Trophoblast cell (in vitro differentiated cells and primary cell): ENCODE data around the gene KRTAP5-2.
"Not testable (repeated sequence)": the region's sequence is repeated elsewhere in the genome, so short reads cannot be mapped to it uniquely, and the experiment has no call there.

Source experiments
- DNase-seq, 2 donors: peaks; one replicate each; pipeline ENCODE4 v3.0.0-alpha.2; 2016
- H2AFZ ChIP-seq: 2 replicates; pipeline ENCODE4 v1.6.1; 2013; ENCODE audit warnings: low read length, moderate library complexity, mild to moderate bottlenecking; ENCODE audit not compliant: insufficient read depth, poor library complexity
- H2AK5ac ChIP-seq: 2 replicates; pipeline ENCODE4 v1.6.1; 2013; ENCODE audit warnings: mild to moderate bottlenecking, low read length
- H2BK120ac ChIP-seq: 2 replicates; pipeline ENCODE4 v1.6.1; 2013; ENCODE audit warnings: low read length, mild to moderate bottlenecking, moderate library complexity; ENCODE audit not compliant: insufficient read depth, poor library complexity
- H2BK12ac ChIP-seq: 2 replicates; pipeline ENCODE4 v1.6.1; 2013; ENCODE audit warnings: mild to moderate bottlenecking, low read length, moderate library complexity
- H2BK5ac ChIP-seq: 2 replicates; pipeline ENCODE4 v1.6.1; 2013; ENCODE audit warnings: low read length, low read depth, moderate library complexity, mild to moderate bottlenecking; ENCODE audit not compliant: poor library complexity
- H3K14ac ChIP-seq: 2 replicates; pipeline ENCODE4 v1.6.1; 2013; ENCODE audit warnings: mild to moderate bottlenecking, low read length
- H3K18ac ChIP-seq: 2 replicates; pipeline ENCODE4 v1.6.1; 2013; ENCODE audit warnings: mild to moderate bottlenecking, low read length
- H3K23ac ChIP-seq: 2 replicates; pipeline ENCODE4 v1.6.1; 2013; ENCODE audit warnings: low read length
- H3K27ac ChIP-seq: 2 replicates; pipeline ENCODE4 v1.5.1; 2013; ENCODE audit warnings: low read depth, mild to moderate bottlenecking, inconsistent platforms, low read length, moderate library complexity
- H3K27me3 ChIP-seq: 2 replicates; pipeline ENCODE4 v1.6.1; 2013; ENCODE audit warnings: inconsistent platforms, mild to moderate bottlenecking, low read length, moderate library complexity; ENCODE audit not compliant: insufficient read depth
- H3K36me3 ChIP-seq, 2 experiments: 1 replicate in 1 of 2; 2 replicates in 1 of 2; pipeline ENCODE4 v1.6.1; 2013; ENCODE audit warnings: low read length in 2 of 2, mild to moderate bottlenecking in 2 of 2, moderate library complexity in 1 of 2; ENCODE audit not compliant: insufficient read depth in 2 of 2, control insufficient read depth in 1 of 2
- H3K4ac ChIP-seq: 2 replicates; pipeline ENCODE4 v1.6.1; 2013; ENCODE audit warnings: low read depth, mild to moderate bottlenecking, low read length, moderate library complexity
- H3K4me1 ChIP-seq, 2 experiments: 1 replicate in 1 of 2; 2 replicates in 1 of 2; pipeline ENCODE4 v1.6.1; 2013; ENCODE audit warnings: low read length in 2 of 2, mild to moderate bottlenecking in 2 of 2, moderate library complexity in 1 of 2; ENCODE audit not compliant: insufficient read depth in 2 of 2, control insufficient read depth in 1 of 2
- H3K4me2 ChIP-seq: 2 replicates; pipeline ENCODE4 v1.6.1; 2013; ENCODE audit warnings: inconsistent platforms, mild to moderate bottlenecking, low read length, moderate library complexity
- H3K4me3 ChIP-seq: 2 replicates; pipeline ENCODE4 v1.5.1; 2013; ENCODE audit warnings: mild to moderate bottlenecking, low read depth, low read length, inconsistent platforms
- H3K79me1 ChIP-seq: one replicate; pipeline ENCODE4 v1.6.1; 2013; ENCODE audit warnings: low read length
- H3K79me2 ChIP-seq: 2 replicates; pipeline ENCODE4 v1.6.1; 2013; ENCODE audit warnings: low read length, mild to moderate bottlenecking; ENCODE audit not compliant: control insufficient read depth, insufficient read depth, poor library complexity
- H3K9ac ChIP-seq: 2 replicates; pipeline ENCODE4 v1.6.1; 2013; ENCODE audit warnings: mild to moderate bottlenecking, low read length
- H3K9me3 ChIP-seq: 2 replicates; pipeline ENCODE4 v1.6.1; 2013; ENCODE audit warnings: low read depth, mild to moderate bottlenecking, control low read depth, inconsistent platforms, low read length; ENCODE audit not compliant: insufficient read depth
- H4K12ac ChIP-seq: 2 replicates; pipeline ENCODE4 v1.6.1; 2013; ENCODE audit warnings: low read depth, mild to moderate bottlenecking, low read length, moderate library complexity
- H4K8ac ChIP-seq: 2 replicates; pipeline ENCODE4 v1.6.1; 2013; ENCODE audit warnings: low read depth, mild to moderate bottlenecking, low read length, moderate library complexity
- H4K91ac ChIP-seq: one replicate; pipeline ENCODE4 v1.6.1; 2013; ENCODE audit warnings: low read depth, mild to moderate bottlenecking, low read length, moderate library complexity
- WGBS: extraction: QIAGEN DNeasy Blood & Tissue Kit; methylation state at CpG from one replicate; pipeline ENCODE4 v1.1.7; 2013; ENCODE audit warnings: missing lambda C conversion rate; ENCODE audit not compliant: insufficient read length, insufficient coverage; ENCODE audit errors: extremely low coverage; 5-methylcytosine and 5-hydroxymethylcytosine counted together

The KRTAP5-2 gene

GRCh38 chr11:1605923-1606322 lies 7.8 kb upstream of the KRTAP5-2 start:
- not testable (repeated sequence) for H3K79me2 ChIP-seq, H2AK5ac ChIP-seq, DNase-seq

DNA sequence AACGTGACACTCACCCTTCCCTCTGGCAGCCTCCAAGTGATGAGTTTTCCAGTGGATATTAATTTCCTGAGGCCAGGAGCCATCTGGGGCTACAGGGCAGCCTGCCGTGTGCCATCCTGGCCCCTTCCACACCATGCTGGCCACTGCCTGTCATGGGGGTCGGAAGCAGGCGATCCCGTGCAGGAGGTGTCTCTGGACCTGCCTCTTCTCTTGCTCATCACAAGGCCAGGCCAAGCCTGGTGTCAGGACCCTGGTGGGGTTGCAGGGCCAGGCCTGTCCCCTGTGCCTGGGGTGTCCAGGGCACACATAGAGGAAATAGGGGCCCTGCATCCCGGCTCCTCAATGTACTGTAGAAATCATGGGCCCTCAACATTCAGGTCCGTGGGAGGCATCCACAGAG lies 6.6 kb upstream of the KRTAP5-2 start:
- Histone ChIP-seq H3K9ac (no peak overlapping the region), H3K27ac (no peak overlapping the region), H2BK12ac (no peak overlapping the region), H3K4me1 (no peaks in the 10 kb centered on the region), H3K4ac (no peak overlapping the region), H2BK5ac (no peak overlapping the region), H3K14ac (no peak overlapping the region), H3K23ac (no peak overlapping the region), H3K18ac (no peak overlapping the region), H3K79me2 (no peaks in the 10 kb centered on the region), H4K91ac (no peak overlapping the region), H4K12ac (no peak overlapping the region), H3K36me3 (no peaks in the 10 kb centered on the region), H3K4me2 (no peak overlapping the region), H2BK120ac (no peak overlapping the region), H3K4me3 (no peak overlapping the region), H3K79me1 (no peaks in the 10 kb centered on the region), H4K8ac (no peak overlapping the region), H3K27me3 (no peaks in the 10 kb centered on the region), H3K9me3 (no peaks in the 10 kb centered on the region), H2AFZ (no peak overlapping the region), H2AK5ac (no peak overlapping the region)
- no peak for DNase-seq
- no CpG with 5 or more reads among the region's 7 CpGs for WGBS

More at GRCh38 chr11:1605923-1606322, 7.8 kb upstream of the KRTAP5-2 start:
- H3K4me2 ChIP-seq, H3K9me3 ChIP-seq, H2BK120ac ChIP-seq, H2BK12ac ChIP-seq, H3K4me1 ChIP-seq, H4K8ac ChIP-seq, H3K23ac ChIP-seq, H3K18ac ChIP-seq, H2AFZ ChIP-seq, H4K91ac ChIP-seq, H3K4ac ChIP-seq, H3K27me3 ChIP-seq, H3K36me3 ChIP-seq, H2BK5ac ChIP-seq, H3K9ac ChIP-seq, H3K27ac ChIP-seq, H3K79me1 ChIP-seq, H3K14ac ChIP-seq, H4K12ac ChIP-seq, H3K4me3 ChIP-seq: not testable (repeated sequence)
- no CpG with 5 or more reads among the region's 13 CpGs for WGBS

DNA sequence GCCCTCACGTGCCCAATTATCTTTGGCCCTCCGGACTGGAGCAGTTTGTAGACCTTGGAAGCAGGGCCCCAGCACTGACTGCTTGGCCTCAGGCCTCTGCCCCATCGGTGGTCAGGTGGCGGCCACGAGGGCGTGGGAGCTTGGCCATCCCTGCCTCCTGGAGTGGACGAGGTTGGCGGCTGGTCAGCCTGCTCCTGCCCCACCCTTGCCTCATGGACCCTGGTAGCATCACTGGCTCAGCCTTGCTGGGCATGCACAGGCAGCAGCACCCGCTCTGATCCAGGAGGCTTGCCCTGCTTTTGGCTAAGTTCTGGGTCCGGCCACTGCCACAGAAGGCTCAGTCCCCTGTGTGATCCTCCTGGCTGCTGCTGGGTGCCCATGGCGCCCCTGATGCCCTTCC lies 6.1 kb upstream of the KRTAP5-2 start:
- H3K79me2 ChIP-seq, result no peaks in the 10 kb centered on the region
- DNase-seq, result no peak
- no peaks in the 10 kb centered on the region for H3K9me3 ChIP-seq
- no peak overlapping the region for H3K14ac ChIP-seq
- H3K27me3 ChIP-seq, result no peaks in the 10 kb centered on the region
- H3K27ac ChIP-seq, result no peak overlapping the region
- H3K18ac ChIP-seq, result no peak overlapping the region
- H3K9ac ChIP-seq, result no peak overlapping the region
- no peak overlapping the region for H3K23ac ChIP-seq
- no peak overlapping the region for H2AFZ ChIP-seq
- H2BK120ac ChIP-seq, result no peak overlapping the region
- H4K91ac ChIP-seq, result no peak overlapping the region
- H4K8ac ChIP-seq, result no peak overlapping the region
- H3K79me1 ChIP-seq, result no peaks in the 10 kb centered on the region
- H2BK5ac ChIP-seq, result no peak overlapping the region
- no peak overlapping the region for H3K4me2 ChIP-seq
- no peak overlapping the region for H2BK12ac ChIP-seq
- no peak overlapping the region for H4K12ac ChIP-seq
- no peak overlapping the region for H2AK5ac ChIP-seq
- no peaks in the 10 kb centered on the region for H3K4me1 ChIP-seq
- no peak overlapping the region for H3K4ac ChIP-seq
- no peak overlapping the region for H3K4me3 ChIP-seq
- no peaks in the 10 kb centered on the region for H3K36me3 ChIP-seq
- WGBS, result no CpG with 5 or more reads among the region's 11 CpGs

GRCh38 chr11:1603629-1604028 lies 5.5 kb upstream of the KRTAP5-2 start:
- H3K14ac ChIP-seq, result no peak overlapping the region
- no peak overlapping the region for H3K27ac ChIP-seq
- H3K18ac ChIP-seq, result no peak overlapping the region
- no peaks in the 10 kb centered on the region for H3K36me3 ChIP-seq
- no peaks in the 10 kb centered on the region for H3K79me1 ChIP-seq
- no peak overlapping the region for H3K4me3 ChIP-seq
- H2BK12ac ChIP-seq, result no peak overlapping the region
- no peak overlapping the region for H2BK5ac ChIP-seq
- no peaks in the 10 kb centered on the region for H3K79me2 ChIP-seq
- H3K4ac ChIP-seq, result no peak overlapping the region
- no peak overlapping the region for H3K4me2 ChIP-seq
- no peak overlapping the region for H2AK5ac ChIP-seq
- peaks cover 2% of the 10 kb centered on the region for H3K9me3 ChIP-seq
- H4K91ac ChIP-seq, result no peak overlapping the region
- no peaks in the 10 kb centered on the region for H3K4me1 ChIP-seq
- DNase-seq, result no peak
- no peak overlapping the region for H4K8ac ChIP-seq
- no peak overlapping the region for H4K12ac ChIP-seq
- WGBS, result 100% methylated on average over 1 of the region's 1 CpG
- no peak overlapping the region for H3K23ac ChIP-seq
- no peaks in the 10 kb centered on the region for H3K27me3 ChIP-seq
- H2BK120ac ChIP-seq, result no peak overlapping the region
- no peak overlapping the region for H2AFZ ChIP-seq
- H3K9ac ChIP-seq, result no peak overlapping the region
